OCI-LY7 (cell line): ENCODE results near the gene IFIH1. TPM values are rescaled to one million over a fixed set of nuclear protein-coding genes. Genes with fewer than 3 reads are reported as not detected.

Experiments used
- BruUV-seq: library from RNA; stranded (reverse); fragments of 400-500 nt; replicated peaks from 2 replicates; lab custom pipeline; 2021; lab: Mats Ljungman, UMichigan
- CTCF ChIA-PET: fragments of 300-600 bp; sonication (Branson Sonifier 250); formaldehyde crosslinking; loops from one replicate; lab custom pipeline; 2022; ENCODE audit warnings: antibody characterized with exemption; ENCODE audit not compliant: unreplicated experiment; lab: Charles Lee
- POLR2A ChIA-PET: fragments of 300-600 bp; sonication (Branson Sonifier 250); formaldehyde crosslinking; loops from one replicate; lab custom pipeline; 2022; ENCODE audit warnings: antibody characterized with exemption; lab: Charles Lee
- DNase-seq: peaks from one replicate; pipeline ENCODE4 v3.0.0-alpha.2; 2015; ENCODE audit warnings: low spot score
- H2AFZ ChIP-seq: fragments of 200-600 bp; sonication (generic), shearing (Covaris generic); 2 replicates; pipeline ENCODE4 v1.6.1; 2014; ENCODE audit warnings: mild to moderate bottlenecking, antibody characterized with exemption, low read length, moderate library complexity
- H3K27ac ChIP-seq: fragments of 200-600 bp; sonication (generic); 2 replicates; pipeline ENCODE4 v1.5.1; 2014; ENCODE audit warnings: mixed run types, low read depth, mild to moderate bottlenecking, moderate library complexity, low read length, inconsistent platforms; ENCODE audit not compliant: poor library complexity, severe bottlenecking
- H3K36me3 ChIP-seq: fragments of 200-600 bp; sonication (generic); 2 replicates; pipeline ENCODE4 v1.6.1; 2014; ENCODE audit warnings: mild to moderate bottlenecking, antibody characterized with exemption, low read length, moderate library complexity, mixed read lengths; ENCODE audit not compliant: insufficient read depth
- H3K4me1 ChIP-seq: fragments of 200-600 bp; sonication (generic); 2 replicates; pipeline ENCODE4 v1.5.1; 2014; ENCODE audit warnings: mild to moderate bottlenecking, low read length; ENCODE audit not compliant: insufficient read depth, poor library complexity, severe bottlenecking
- H3K4me2 ChIP-seq: fragments of 200-600 bp; sonication (generic); 2 replicates; pipeline ENCODE4 v1.6.1; 2014; ENCODE audit warnings: mild to moderate bottlenecking, low read length
- H3K4me3 ChIP-seq: fragments of 200-600 bp; sonication (generic); 2 replicates; pipeline ENCODE4 v1.5.1; 2014; ENCODE audit warnings: mild to moderate bottlenecking, low read depth, low read length; ENCODE audit not compliant: poor library complexity, severe bottlenecking
- H3K79me2 ChIP-seq: fragments of 200-600 bp; sonication (generic); 2 replicates; pipeline ENCODE4 v1.6.1; 2016; ENCODE audit warnings: low read depth, mild to moderate bottlenecking, low read length, moderate library complexity, mixed read lengths; ENCODE audit not compliant: insufficient read depth
- H3K9me2 ChIP-seq: fragments of 200-600 bp; sonication (generic); 2 replicates; pipeline ENCODE4 v1.6.1; 2016; ENCODE audit warnings: mild to moderate bottlenecking, low read length, mixed read lengths; ENCODE audit not compliant: insufficient read depth
- H3K9me3 ChIP-seq: fragments of 200-600 bp; sonication (generic); 2 replicates; pipeline ENCODE4 v1.6.1; 2014; ENCODE audit warnings: mild to moderate bottlenecking, mixed run types, low read length, mixed read lengths
- H4K20me1 ChIP-seq: fragments of 200-600 bp; sonication (generic); 2 replicates; pipeline ENCODE4 v1.6.1; 2014; ENCODE audit warnings: mild to moderate bottlenecking, antibody characterized with exemption, low read length, moderate library complexity, mixed read lengths; ENCODE audit not compliant: insufficient read depth
- CTCF ChIP-seq: fragments of 200-600 bp; sonication (generic); conservative IDR thresholded peaks from 2 replicates; pipeline ENCODE4 v1.5.1; 2014; ENCODE audit warnings: mild to moderate bottlenecking, antibody characterized with exemption, low read length, moderate library complexity, mixed read lengths
- EZH2phosphoT487 ChIP-seq: fragments of 200-600 bp; sonication (generic); IDR thresholded peaks from 2 replicates; pipeline ENCODE4 v1.6.1; 2018; ENCODE audit warnings: low read depth, borderline replicate concordance, mild to moderate bottlenecking, mixed run types, antibody characterized with exemption, low read length, moderate library complexity, mixed read lengths
- intact Hi-C: fragments of 100-400 bp; cut with micrococcal nuclease; formaldehyde crosslinking; loops from one replicate; pipeline ENCODE4 v1.10.0; 2022; ENCODE audit not compliant: unreplicated experiment
- total RNA-seq, 2 experiments: library from RNA; depleted of rRNA in 1 of 2; stranded (reverse); fragments of >200 nt in 1 of 2; shearing (Covaris generic) in 1 of 2; gene quantifications; 2 replicates each; pipeline ENCODE4 v1.2.3, GENCODE V29; 2014 to 2022

The IFIH1 gene
- total RNA-seq, 2 experiments from 2014 or later: 10.6 to 12.3 TPM

GRCh38 chr2:162258169-162258568 lies 60.3 kb downstream of the IFIH1 start:
- intact Hi-C loops: no loop called here
- H3K4me3 ChIP-seq: no peak overlapping the region
- H3K36me3 ChIP-seq: no peaks in the 10 kb centered on the region
- no peak overlapping the region for H3K27ac ChIP-seq
- no peak for DNase-seq
- no peaks in the 10 kb centered on the region for H3K79me2 ChIP-seq
- no peak for TF ChIP-seq EZH2phosphoT487
- no peak for TF ChIP-seq CTCF
- no peak overlapping the region for H3K4me2 ChIP-seq
- H3K9me3 ChIP-seq: no peaks in the 10 kb centered on the region
- no peak overlapping the region for H2AFZ ChIP-seq
- no peaks in the 10 kb centered on the region for H4K20me1 ChIP-seq
- ChIA-PET POLR2A (interaction anchor here (1.2 kb wide), 1 partner anchor 33 kb away, joined by 3 read pairs; no protein-coding TSS in a partner anchor), CTCF (no interaction called here)
- no TSS peak for BruUV-seq
- no peaks in the 10 kb centered on the region for H3K4me1 ChIP-seq
- no peaks in the 10 kb centered on the region for H3K9me2 ChIP-seq

- CTCF ChIA-PET: no interaction called here
- intact Hi-C loops: no loop called here
- Histone ChIP-seq H3K9me2 (no peaks in the 10 kb centered on the region), H3K4me3 (no peak overlapping the region), H3K36me3 (no peaks in the 10 kb centered on the region), H3K4me2 (no peak overlapping the region), H2AFZ (no peak overlapping the region), H3K79me2 (no peaks in the 10 kb centered on the region), H3K4me1 (no peaks in the 10 kb centered on the region), H3K9me3 (no peaks in the 10 kb centered on the region), H4K20me1 (no peaks in the 10 kb centered on the region), H3K27ac (no peak overlapping the region)
- BruUV-seq: no TSS peak
- no peak for DNase-seq
- POLR2A ChIA-PET: interaction anchor here (0.6 to 1.2 kb wide), 2 partner anchors 34 to 71 kb away, joined by 3 to 6 read pairs; no protein-coding TSS in a partner anchor
- TF ChIP-seq CTCF (no peak), EZH2phosphoT487 (no peak)
Measured at GRCh38 chr2:162257425-162257824, 61.1 kb downstream of the IFIH1 start.

- ChIA-PET CTCF (no interaction called here), POLR2A (interaction anchor here (0.9 kb wide), 1 partner anchor 9 kb away, joined by 3 read pairs; no protein-coding TSS in a partner anchor)
- Histone ChIP-seq H3K27ac (no peak overlapping the region), H3K4me3 (no peak overlapping the region), H4K20me1 (no peaks in the 10 kb centered on the region), H3K4me2 (no peak overlapping the region), H3K79me2 (no peaks in the 10 kb centered on the region), H3K9me2 (no peaks in the 10 kb centered on the region), H3K36me3 (no peaks in the 10 kb centered on the region), H3K9me3 (no peaks in the 10 kb centered on the region), H3K4me1 (no peaks in the 10 kb centered on the region), H2AFZ (no peak overlapping the region)
- TF ChIP-seq CTCF (no peak), EZH2phosphoT487 (no peak)
- DNase-seq: no peak
- intact Hi-C loops: no loop called here
- BruUV-seq: no TSS peak
Measured at GRCh38 chr2:162256591-162256991, 61.9 kb downstream of the IFIH1 start.
